H9 (cell line): ENCODE data around the gene KIF5A. TPM values are rescaled to one million over a fixed set of nuclear protein-coding genes. Genes with fewer than 3 reads are reported as not detected.

Experiments
- DNase-seq: peaks from one replicate; pipeline ENCODE4 v3.0.0-alpha.2; 2017
- H2AFZ ChIP-seq: one replicate; pipeline ENCODE4 v1.6.1; 2013; ENCODE audit warnings: mild to moderate bottlenecking, low read length, control low read depth, moderate library complexity
- H2AK5ac ChIP-seq: 2 replicates; pipeline ENCODE4 v1.6.1; 2013; ENCODE audit warnings: low read length, control low read depth, mixed read lengths; ENCODE audit not compliant: insufficient read length
- H2BK120ac ChIP-seq: one replicate; pipeline ENCODE4 v1.6.1; 2013; ENCODE audit warnings: low read depth, mild to moderate bottlenecking, low read length, control low read depth, inconsistent platforms; ENCODE audit not compliant: poor library complexity, severe bottlenecking
- H2BK12ac ChIP-seq: 2 replicates; pipeline ENCODE4 v1.6.1; 2013; ENCODE audit warnings: low read length, control low read depth, mixed read lengths, low read depth; ENCODE audit not compliant: insufficient read length
- H2BK15ac ChIP-seq: 2 replicates; pipeline ENCODE4 v1.6.1; 2013; ENCODE audit warnings: low read depth, low read length, control low read depth
- H2BK20ac ChIP-seq: one replicate; pipeline ENCODE4 v1.6.1; 2013; ENCODE audit warnings: low read depth, mild to moderate bottlenecking, low read length, control low read depth, inconsistent platforms; ENCODE audit not compliant: poor library complexity, severe bottlenecking
- H2BK5ac ChIP-seq: 2 replicates; pipeline ENCODE4 v1.6.1; 2013; ENCODE audit warnings: low read length, control low read depth, mixed read lengths; ENCODE audit not compliant: insufficient read length
- H3K14ac ChIP-seq: 2 replicates; pipeline ENCODE4 v1.6.1; 2013; ENCODE audit warnings: low read length, control low read depth; ENCODE audit not compliant: insufficient read depth
- H3K18ac ChIP-seq: 2 replicates; pipeline ENCODE4 v1.6.1; 2013; ENCODE audit warnings: low read depth, mild to moderate bottlenecking, mixed read lengths, low read length, control low read depth; ENCODE audit not compliant: insufficient read length
- H3K23ac ChIP-seq: 2 replicates; pipeline ENCODE4 v1.6.1; 2013; ENCODE audit warnings: low read length, control low read depth, mixed read lengths, low read depth; ENCODE audit not compliant: insufficient read length
- H3K23me2 ChIP-seq: 2 replicates; pipeline ENCODE4 v1.6.1; 2013; ENCODE audit warnings: low read depth, mild to moderate bottlenecking, mixed read lengths, low read length, control low read depth; ENCODE audit not compliant: insufficient read length, poor library complexity, severe bottlenecking
- H3K27ac ChIP-seq: 2 replicates; pipeline ENCODE4 v1.5.1; 2013; ENCODE audit warnings: low read length, control low read depth, mixed read lengths, low read depth; ENCODE audit not compliant: insufficient read length
- H3K27me3 ChIP-seq: 2 replicates; pipeline ENCODE4 v1.6.1; 2013; ENCODE audit warnings: low read length, control low read depth, inconsistent platforms; ENCODE audit not compliant: insufficient read depth
- H3K4ac ChIP-seq: 2 replicates; pipeline ENCODE4 v1.6.1; 2013; ENCODE audit warnings: low read depth, mild to moderate bottlenecking, control low read depth, inconsistent platforms, low read length, moderate library complexity
- H3K4me1 ChIP-seq: 2 replicates; pipeline ENCODE4 v1.6.1; 2013; ENCODE audit warnings: low read length, control low read depth, inconsistent platforms; ENCODE audit not compliant: insufficient read depth
- H3K4me2 ChIP-seq: 2 replicates; pipeline ENCODE4 v1.6.1; 2013; ENCODE audit warnings: low read length, control low read depth, mixed read lengths; ENCODE audit not compliant: insufficient read length, insufficient read depth
- H3K56ac ChIP-seq: 2 replicates; pipeline ENCODE4 v1.6.1; 2013; ENCODE audit warnings: low read depth, mild to moderate bottlenecking, mixed read lengths, low read length, control low read depth; ENCODE audit not compliant: insufficient read length
- H3K79me1 ChIP-seq: 2 replicates; pipeline ENCODE4 v1.6.1; 2013; ENCODE audit warnings: low read depth, mild to moderate bottlenecking, moderate library complexity, low read length, control low read depth, inconsistent platforms; ENCODE audit not compliant: insufficient read depth, poor library complexity, severe bottlenecking
- H3K79me2 ChIP-seq: 2 replicates; pipeline ENCODE4 v1.6.1; 2013; ENCODE audit warnings: low read length, control low read depth, inconsistent platforms; ENCODE audit not compliant: insufficient read depth
- H3K9ac ChIP-seq: 2 replicates; pipeline ENCODE4 v1.6.1; 2013; ENCODE audit warnings: low read length, control low read depth, mixed read lengths; ENCODE audit not compliant: insufficient read length; ENCODE audit errors: extremely low read depth
- H3K9me3 ChIP-seq: one replicate; pipeline ENCODE4 v1.6.1; 2013; ENCODE audit warnings: low read depth, low read length, inconsistent platforms; ENCODE audit not compliant: control insufficient read depth
- H3T11ph ChIP-seq: one replicate; pipeline ENCODE4 v1.6.1; 2013; ENCODE audit warnings: mild to moderate bottlenecking, low read length, control low read depth, inconsistent platforms
- H4K20me1 ChIP-seq: one replicate; pipeline ENCODE4 v1.6.1; 2013; ENCODE audit not compliant: control insufficient read depth, insufficient read length, insufficient read depth
- H4K5ac ChIP-seq: 2 replicates; pipeline ENCODE4 v1.6.1; 2013; ENCODE audit warnings: low read depth, mild to moderate bottlenecking, mixed read lengths, low read length, control low read depth; ENCODE audit not compliant: insufficient read length
- H4K8ac ChIP-seq: replicated peaks from 2 replicates; pipeline ENCODE4 v1.6.1; 2013; ENCODE audit warnings: low read length, control low read depth, mixed read lengths, low read depth; ENCODE audit not compliant: insufficient read length
- H4K91ac ChIP-seq: 2 replicates; pipeline ENCODE4 v1.6.1; 2013; ENCODE audit warnings: low read depth, mild to moderate bottlenecking, moderate library complexity, mixed read lengths, low read length, control low read depth; ENCODE audit not compliant: insufficient read length
- H3K27ac Mint-ChIP-seq, 3 experiments: 2 replicates in 2 of 3; 3 replicates in 1 of 3; pipeline ENCODE4 v1.8.0; 2020 to 2021; ENCODE audit warnings: mixed read lengths in 3 of 3, mild to moderate bottlenecking in 1 of 3, moderate library complexity in 1 of 3
- H3K27me3 Mint-ChIP-seq: 2 replicates; pipeline ENCODE4 v1.8.0; 2021; ENCODE audit warnings: low read depth, mild to moderate bottlenecking, moderate library complexity, mixed read lengths
- H3K36me3 Mint-ChIP-seq, 3 experiments: 2 replicates in 2 of 3; 3 replicates in 1 of 3; pipeline ENCODE4 v1.8.0; 2020 to 2021; ENCODE audit warnings: low read depth in 3 of 3, mixed read lengths in 3 of 3; ENCODE audit not compliant: insufficient read depth in 1 of 3
- H3K4me1 Mint-ChIP-seq, 2 experiments: 2 replicates each; pipeline ENCODE4 v1.8.0; 2020; ENCODE audit warnings: mixed read lengths in 2 of 2
- H3K4me3 Mint-ChIP-seq, 2 experiments: 2 replicates in 1 of 2; 3 replicates in 1 of 2; pipeline ENCODE4 v1.8.0; 2020 to 2021; ENCODE audit warnings: mild to moderate bottlenecking in 2 of 2, mixed read lengths in 2 of 2, moderate library complexity in 1 of 2
- H3K9me3 Mint-ChIP-seq, 2 experiments: 2 replicates in 1 of 2; 3 replicates in 1 of 2; pipeline ENCODE4 v1.8.0; 2020; ENCODE audit warnings: mild to moderate bottlenecking in 2 of 2, mixed read lengths in 2 of 2, moderate library complexity in 1 of 2
- WGBS: extraction: QIAGEN DNeasy Blood & Tissue Kit; methylation state at CpG from one replicate; pipeline ENCODE4 v1.1.7; 2013; ENCODE audit warnings: missing lambda C conversion rate, low lambda C conversion rate, mixed read lengths; ENCODE audit not compliant: insufficient read length; ENCODE audit errors: extremely low coverage; 5-methylcytosine and 5-hydroxymethylcytosine counted together
- total RNA-seq: library from RNA; stranded (reverse); gene quantifications from 2 replicates; pipeline ENCODE4 v1.2.1, GENCODE V29; 2021
- TF ChIP-seq, protein P1 (sequence below): fragments of 200-600 bp; sonication (generic); conservative IDR thresholded peaks from 3 replicates; pipeline ENCODE4 v1.8.0; 2021; ENCODE audit warnings: antibody characterized with exemption, mild to moderate bottlenecking

Gene KIF5A
- total RNA-seq, 1 experiment from 2014 or later: 18.5 TPM

DNA sequence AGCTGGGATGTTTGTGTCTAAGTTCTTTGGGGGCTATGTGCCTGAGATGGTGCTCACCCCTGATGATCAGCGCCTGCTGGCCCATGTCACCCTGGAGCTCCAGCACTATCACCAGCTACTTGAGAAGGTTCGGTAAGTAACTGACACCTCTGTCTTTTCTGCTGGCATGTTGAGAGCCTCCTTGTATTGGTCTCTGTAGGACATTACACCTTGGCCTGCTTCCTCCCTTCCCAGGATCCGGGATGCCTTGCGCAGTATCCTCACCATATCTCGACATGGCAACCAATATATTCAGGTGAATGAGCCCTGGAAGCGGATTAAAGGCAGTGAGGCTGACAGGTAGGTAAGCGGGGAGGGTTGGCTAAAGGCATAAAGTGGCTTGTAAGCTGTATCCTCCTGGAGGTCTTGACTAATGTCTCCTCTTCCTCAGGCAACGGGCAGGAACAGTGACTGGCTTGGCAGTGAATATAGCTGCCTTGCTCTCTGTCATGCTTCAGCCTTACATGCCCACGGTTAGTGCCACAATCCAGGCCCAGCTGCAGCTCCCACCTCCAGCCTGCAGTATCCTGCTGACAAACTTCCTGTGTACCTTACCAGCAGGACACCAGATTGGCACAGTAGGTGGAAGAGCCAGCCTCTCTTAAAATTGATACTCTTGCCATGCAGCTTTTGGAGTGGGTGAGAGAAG lies 35.0 kb upstream of the KIF5A start:
- Histone ChIP-seq H3K56ac (no peak overlapping the region), H2BK12ac (no peak overlapping the region), H2BK5ac (no peak overlapping the region), H4K8ac (no peak overlapping the region), H3K79me1 (no peaks in the 10 kb centered on the region), H2BK120ac (no peak overlapping the region), H3K9me3 (no peaks in the 10 kb centered on the region), H3K9ac (no peak overlapping the region), H3T11ph (no peak overlapping the region), H3K23me2 (peaks cover 7% of the 10 kb centered on the region), H2BK20ac (no peak overlapping the region), H2BK15ac (no peak overlapping the region), H4K20me1 (no peaks in the 10 kb centered on the region), H3K14ac (no peak overlapping the region), H3K27me3 (no peaks in the 10 kb centered on the region), H2AFZ (no peak overlapping the region), H3K4me1 (no peaks in the 10 kb centered on the region; the same call in 1 of the 2 replicates), H4K5ac (no peak overlapping the region), H2AK5ac (no peak overlapping the region), H3K4ac (no peak overlapping the region), H3K79me2 (0 out of 2 replicates have a peak, but pooled peaks cover 1% of the 10 kb centered on the region), H3K23ac (no peak overlapping the region), H4K91ac (no peak overlapping the region), H3K18ac (no peak overlapping the region), H3K27ac (no peak overlapping the region), H3K4me2 (no peak overlapping the region)
- H3K36me3 Mint-ChIP-seq: peaks cover 71 to 91% (median 77%) of the 10 kb centered on the region in 3 experiments
- 0 out of 2 replicates have a peak, but pooled peaks cover 2% of the 10 kb centered on the region for H3K27me3 Mint-ChIP-seq
- no peak overlapping the region for H3K4me3 Mint-ChIP-seq
- WGBS: no CpG with 5 or more reads among the region's 9 CpGs
- no peaks in the 10 kb centered on the region for H3K9me3 Mint-ChIP-seq
- peaks cover 12 to 16% of the 10 kb centered on the region in 2 experiments for H3K4me1 Mint-ChIP-seq
- no peak for DNase-seq
- TF ChIP-seq, protein P1, sequence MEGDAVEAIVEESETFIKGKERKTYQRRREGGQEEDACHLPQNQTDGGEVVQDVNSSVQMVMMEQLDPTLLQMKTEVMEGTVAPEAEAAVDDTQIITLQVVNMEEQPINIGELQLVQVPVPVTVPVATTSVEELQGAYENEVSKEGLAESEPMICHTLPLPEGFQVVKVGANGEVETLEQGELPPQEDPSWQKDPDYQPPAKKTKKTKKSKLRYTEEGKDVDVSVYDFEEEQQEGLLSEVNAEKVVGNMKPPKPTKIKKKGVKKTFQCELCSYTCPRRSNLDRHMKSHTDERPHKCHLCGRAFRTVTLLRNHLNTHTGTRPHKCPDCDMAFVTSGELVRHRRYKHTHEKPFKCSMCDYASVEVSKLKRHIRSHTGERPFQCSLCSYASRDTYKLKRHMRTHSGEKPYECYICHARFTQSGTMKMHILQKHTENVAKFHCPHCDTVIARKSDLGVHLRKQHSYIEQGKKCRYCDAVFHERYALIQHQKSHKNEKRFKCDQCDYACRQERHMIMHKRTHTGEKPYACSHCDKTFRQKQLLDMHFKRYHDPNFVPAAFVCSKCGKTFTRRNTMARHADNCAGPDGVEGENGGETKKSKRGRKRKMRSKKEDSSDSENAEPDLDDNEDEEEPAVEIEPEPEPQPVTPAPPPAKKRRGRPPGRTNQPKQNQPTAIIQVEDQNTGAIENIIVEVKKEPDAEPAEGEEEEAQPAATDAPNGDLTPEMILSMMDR: no peak
- H3K27ac Mint-ChIP-seq: peak overlapping the region; percentile 28 to 53 (median 31); a peak in 2 of 7 replicates
